Activated CD4-positive, alpha-beta memory T cell treated with anti-CD3 and anti-CD28 coated beads, Interleukin-2, amount 10 ng/mL, durations not matched to agents 7 days and 5 days (primary cell): Measurements from ENCODE around the gene TMEM132C. TPM values are rescaled to one million over a fixed set of nuclear protein-coding genes. Genes with fewer than 3 reads are reported as not detected.
"Not testable (repeated sequence)": the region's sequence is repeated elsewhere in the genome, so short reads cannot be mapped to it uniquely, and the experiment has no call there.

Experiments
- CTCF ChIA-PET: fragments of 350-600 bp; sonication (Branson Sonifier 250); formaldehyde crosslinking; loops from one replicate; lab custom pipeline; 2021; ENCODE audit warnings: antibody characterized with exemption, inconsistent platforms; lab: Charles Lee
- POLR2A ChIA-PET: fragments of 350-600 bp; sonication (Branson Sonifier 250); formaldehyde crosslinking; loops from one replicate; lab custom pipeline; 2021; ENCODE audit warnings: antibody characterized with exemption; lab: Charles Lee
- DNase-seq: peaks from one replicate; pipeline ENCODE4 v3.0.0-alpha.2; 2020
- H3K27ac Mint-ChIP-seq: one replicate; pipeline ENCODE4 v1.8.0; 2021; ENCODE audit warnings: mild to moderate bottlenecking, mixed read lengths
- H3K27me3 Mint-ChIP-seq: one replicate; pipeline ENCODE4 v1.8.0; 2021; ENCODE audit warnings: mixed read lengths
- H3K36me3 Mint-ChIP-seq: one replicate; pipeline ENCODE4 v1.8.0; 2021; ENCODE audit warnings: low read depth, mixed read lengths
- H3K4me1 Mint-ChIP-seq: one replicate; pipeline ENCODE4 v1.8.0; 2021; ENCODE audit warnings: mixed read lengths
- H3K4me3 Mint-ChIP-seq: one replicate; pipeline ENCODE4 v1.8.0; 2021; ENCODE audit warnings: mild to moderate bottlenecking, mixed read lengths
- H3K9me3 Mint-ChIP-seq: one replicate; pipeline ENCODE4 v1.8.0; 2021; ENCODE audit warnings: mixed read lengths
- total RNA-seq, 2 experiments: library from RNA; stranded (reverse); gene quantifications; one replicate each; pipeline ENCODE4 v1.2.3, GENCODE V29; 2021

TMEM132C gene
- total RNA-seq = under 1 TPM in 1 of 2 experiments, not detected in 1; 0.05 TPM

DNA sequence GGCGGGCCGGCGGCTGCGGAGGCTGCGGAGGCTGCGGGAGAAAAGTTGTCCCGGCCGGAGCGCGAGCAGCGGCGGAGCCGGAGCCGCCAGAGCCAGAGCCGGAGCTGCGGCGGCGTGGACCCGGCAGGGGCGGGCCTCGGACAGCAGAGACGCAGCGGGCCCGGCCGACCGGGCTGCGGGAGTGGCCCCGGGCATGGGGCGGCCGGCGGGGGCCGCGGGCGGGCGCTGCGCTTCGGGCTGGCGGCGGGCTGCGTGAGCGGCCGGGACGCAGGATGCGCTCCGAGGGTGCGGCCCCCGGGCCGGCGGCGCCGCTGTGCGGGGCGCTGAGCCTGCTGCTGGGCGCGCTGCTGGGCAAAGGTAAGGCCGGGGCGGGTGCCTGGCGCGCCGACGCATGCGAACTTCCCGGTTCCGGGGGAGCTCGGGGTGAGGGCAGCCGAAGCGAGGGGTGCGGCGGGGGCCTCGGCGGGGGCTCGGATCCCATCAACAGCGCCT lies at the start of gene TMEM132C:
Gene TMEM132C (plus strand): TSS at position 40 of the 492 bp plus-strand sequence. CDS start 233 bp downstream, at position 273.
- no peaks in the 10 kb centered on the region for H3K9me3 Mint-ChIP-seq
- no peak within 1 kb of the TSS for H3K27ac Mint-ChIP-seq
- H3K4me3 Mint-ChIP-seq = no peak within 1 kb of the TSS
- no peaks in the 10 kb centered on the region for H3K4me1 Mint-ChIP-seq
- DNase-seq = no peak
- H3K36me3 Mint-ChIP-seq = no peaks in the 10 kb centered on the region
- POLR2A ChIA-PET = no interaction called here
- H3K27me3 Mint-ChIP-seq = peaks cover 30% of the 10 kb centered on the region
- CTCF ChIA-PET = no interaction called here

DNA sequence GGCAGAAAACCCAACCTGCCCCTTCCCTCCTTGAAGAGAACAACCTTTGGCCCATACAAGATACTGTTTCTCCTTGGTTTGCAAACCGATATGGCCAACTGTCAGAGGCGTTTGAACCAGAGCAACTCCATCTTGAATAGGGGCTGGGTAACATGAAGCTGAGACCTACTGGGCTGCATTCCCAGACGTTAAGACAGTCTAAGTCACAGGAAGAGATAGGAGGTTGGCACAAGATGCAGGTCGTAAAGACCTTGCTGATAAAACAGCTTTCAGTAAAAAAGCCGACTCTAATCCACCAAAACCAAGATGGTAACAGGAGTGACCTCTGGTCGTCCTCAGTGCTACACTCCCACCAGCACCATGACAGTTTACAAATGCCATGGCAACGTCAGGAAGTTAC lies 42.7 kb upstream of the TMEM132C start:
- Mint-ChIP-seq H3K4me1 (no peaks in the 10 kb centered on the region), H3K27me3 (no peaks in the 10 kb centered on the region), H3K4me3 (no peak overlapping the region), H3K9me3 (peaks cover 17% of the 10 kb centered on the region), H3K36me3 (no peaks in the 10 kb centered on the region), H3K27ac (no peak overlapping the region)
- ChIA-PET CTCF (no interaction called here), POLR2A (no interaction called here)
- DNase-seq = no peak

DNA sequence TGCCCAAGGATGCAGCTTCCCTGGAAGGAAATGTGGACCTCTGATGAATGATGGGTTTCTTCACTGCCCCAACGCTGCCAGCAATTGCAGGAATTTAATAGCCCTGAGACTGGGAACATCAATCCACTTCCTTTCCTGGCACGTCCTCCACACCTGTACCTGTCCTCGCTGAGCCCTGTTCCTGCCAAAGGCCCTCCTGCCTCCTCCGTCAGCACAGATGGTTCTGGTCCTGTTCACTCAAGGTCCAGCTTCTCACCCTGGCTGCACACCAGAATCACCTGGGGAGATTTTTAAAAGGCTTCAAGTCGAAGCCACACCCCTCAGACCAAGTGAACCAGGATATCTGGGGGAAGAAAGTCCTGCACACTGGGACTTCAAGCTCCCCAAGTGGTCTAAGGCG lies 38.4 kb upstream of the TMEM132C start:
- no peaks in the 10 kb centered on the region for H3K4me1 Mint-ChIP-seq
- no peak overlapping the region for H3K27ac Mint-ChIP-seq
- no peak for DNase-seq
- no peaks in the 10 kb centered on the region for H3K36me3 Mint-ChIP-seq
- no peak overlapping the region for H3K4me3 Mint-ChIP-seq
- H3K9me3 Mint-ChIP-seq = peaks cover 19% of the 10 kb centered on the region
- no peaks in the 10 kb centered on the region for H3K27me3 Mint-ChIP-seq
- POLR2A ChIA-PET = no interaction called here
- CTCF ChIA-PET = no interaction called here

DNA sequence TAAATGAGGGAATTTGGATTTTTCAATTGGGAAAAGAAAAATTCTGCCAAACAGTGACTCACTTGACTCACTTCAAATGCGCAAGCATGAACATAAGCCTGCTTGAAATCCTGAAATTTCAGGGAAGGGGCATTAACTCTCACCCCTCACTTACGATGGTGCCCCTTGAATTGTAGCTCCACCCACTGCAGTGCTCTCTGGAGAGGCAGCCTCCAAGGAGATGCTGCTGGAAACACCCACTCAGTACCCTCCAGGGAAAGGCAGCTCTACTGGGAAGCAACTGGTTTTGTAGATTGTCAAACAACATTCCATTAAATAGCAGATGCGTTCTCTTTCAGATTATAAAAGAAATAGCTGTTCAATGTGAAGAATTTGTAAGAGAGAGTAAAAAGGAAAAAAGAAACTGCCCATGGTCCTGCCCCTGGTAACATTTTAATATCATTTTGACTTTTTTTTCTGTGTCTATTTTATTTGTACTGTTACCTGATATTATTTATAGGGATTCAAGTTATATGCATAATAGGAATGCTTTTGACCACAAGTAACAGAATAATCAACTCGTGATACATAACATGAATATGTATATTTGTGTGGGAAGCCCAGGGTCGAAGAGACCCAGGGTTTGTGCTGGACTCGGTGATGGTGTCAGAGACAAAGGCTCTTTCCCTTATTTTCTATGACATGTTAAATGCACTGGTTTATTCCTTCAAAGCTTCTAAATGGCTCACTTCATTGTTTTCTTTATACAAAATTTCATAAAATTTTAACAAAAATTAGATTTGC lies 31.1 kb upstream of the TMEM132C start:
- H3K4me3 Mint-ChIP-seq = no peak overlapping the region
- DNase-seq = no peak
- H3K27ac Mint-ChIP-seq = no peak overlapping the region
- no peaks in the 10 kb centered on the region for H3K27me3 Mint-ChIP-seq
- POLR2A ChIA-PET = no interaction called here
- H3K4me1 Mint-ChIP-seq = no peaks in the 10 kb centered on the region
- H3K36me3 Mint-ChIP-seq = no peaks in the 10 kb centered on the region
- peaks cover 24% of the 10 kb centered on the region for H3K9me3 Mint-ChIP-seq
- CTCF ChIA-PET = no interaction called here

- H3K4me1 Mint-ChIP-seq = no peaks in the 10 kb centered on the region
- peaks cover 20% of the 10 kb centered on the region for H3K9me3 Mint-ChIP-seq
- ChIA-PET POLR2A (no interaction called here), CTCF (no interaction called here)
- no peak overlapping the region for H3K27ac Mint-ChIP-seq
- no peaks in the 10 kb centered on the region for H3K36me3 Mint-ChIP-seq
- no peaks in the 10 kb centered on the region for H3K27me3 Mint-ChIP-seq
- DNase-seq = no peak
- H3K4me3 Mint-ChIP-seq = no peak overlapping the region
These were observed 30.4 kb upstream of the TMEM132C start for GRCh38 chr12:128236525-128236924.

- CTCF ChIA-PET = no interaction called here
- Mint-ChIP-seq H3K36me3 (no peaks in the 10 kb centered on the region), H3K4me1 (no peaks in the 10 kb centered on the region), H3K27ac (no peak overlapping the region), H3K9me3 (peaks cover 14% of the 10 kb centered on the region), H3K4me3 (no peak overlapping the region), H3K27me3 (no peaks in the 10 kb centered on the region)
- no peak for DNase-seq
- POLR2A ChIA-PET = no interaction called here
These were observed 26.2 kb upstream of the TMEM132C start for GRCh38 chr12:128240745-128241144.

DNA sequence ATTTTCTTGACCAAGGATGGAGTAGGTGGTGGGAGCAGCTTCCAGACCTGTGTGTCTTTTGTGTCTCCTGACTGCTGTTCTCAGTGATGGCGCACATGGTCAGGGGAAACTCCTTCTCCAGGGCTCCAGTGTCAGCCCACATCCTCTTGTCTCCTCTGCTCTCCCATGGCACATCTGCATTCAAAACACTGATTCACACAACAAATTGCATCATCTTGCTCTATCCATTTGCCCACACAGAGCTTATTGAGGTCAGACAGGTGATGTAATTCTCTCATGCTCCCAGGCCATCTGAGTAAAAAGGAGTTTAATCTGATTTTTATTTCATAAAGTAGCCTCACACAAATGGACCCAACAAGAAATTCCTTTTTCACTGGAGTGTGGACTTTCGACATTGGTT lies 21.8 kb upstream of the TMEM132C start:
- H3K4me3 Mint-ChIP-seq = no peak overlapping the region
- no peak overlapping the region for H3K27ac Mint-ChIP-seq
- H3K4me1 Mint-ChIP-seq = no peaks in the 10 kb centered on the region
- H3K36me3 Mint-ChIP-seq = no peaks in the 10 kb centered on the region
- POLR2A ChIA-PET = no interaction called here
- CTCF ChIA-PET = no interaction called here
- H3K9me3 Mint-ChIP-seq = peaks cover 14% of the 10 kb centered on the region
- no peaks in the 10 kb centered on the region for H3K27me3 Mint-ChIP-seq
- DNase-seq = no peak

- Mint-ChIP-seq H3K4me1 (no peaks in the 10 kb centered on the region), H3K4me3 (no peak overlapping the region), H3K27me3 (no peaks in the 10 kb centered on the region), H3K9me3 (peaks cover 14% of the 10 kb centered on the region), H3K36me3 (no peaks in the 10 kb centered on the region), H3K27ac (no peak overlapping the region)
- POLR2A ChIA-PET = no interaction called here
- DNase-seq = no peak
- CTCF ChIA-PET = no interaction called here
These were observed 21.1 kb upstream of the TMEM132C start for GRCh38 chr12:128245905-128246304.

- no peak for DNase-seq
- H3K4me1 Mint-ChIP-seq = no peaks in the 10 kb centered on the region
- POLR2A ChIA-PET = no interaction called here
- H3K4me3 Mint-ChIP-seq = no peak overlapping the region
- H3K27ac Mint-ChIP-seq = no peak overlapping the region
- H3K9me3 Mint-ChIP-seq = peaks cover 7% of the 10 kb centered on the region
- CTCF ChIA-PET = no interaction called here
- H3K27me3 Mint-ChIP-seq = no peaks in the 10 kb centered on the region
- no peaks in the 10 kb centered on the region for H3K36me3 Mint-ChIP-seq
These were observed 16.9 kb upstream of the TMEM132C start for GRCh38 chr12:128250096-128250495.

GRCh38 chr12:128253829-128254228 lies 13.1 kb upstream of the TMEM132C start:
- H3K4me3 Mint-ChIP-seq, CTCF ChIA-PET: not testable (repeated sequence)

DNA sequence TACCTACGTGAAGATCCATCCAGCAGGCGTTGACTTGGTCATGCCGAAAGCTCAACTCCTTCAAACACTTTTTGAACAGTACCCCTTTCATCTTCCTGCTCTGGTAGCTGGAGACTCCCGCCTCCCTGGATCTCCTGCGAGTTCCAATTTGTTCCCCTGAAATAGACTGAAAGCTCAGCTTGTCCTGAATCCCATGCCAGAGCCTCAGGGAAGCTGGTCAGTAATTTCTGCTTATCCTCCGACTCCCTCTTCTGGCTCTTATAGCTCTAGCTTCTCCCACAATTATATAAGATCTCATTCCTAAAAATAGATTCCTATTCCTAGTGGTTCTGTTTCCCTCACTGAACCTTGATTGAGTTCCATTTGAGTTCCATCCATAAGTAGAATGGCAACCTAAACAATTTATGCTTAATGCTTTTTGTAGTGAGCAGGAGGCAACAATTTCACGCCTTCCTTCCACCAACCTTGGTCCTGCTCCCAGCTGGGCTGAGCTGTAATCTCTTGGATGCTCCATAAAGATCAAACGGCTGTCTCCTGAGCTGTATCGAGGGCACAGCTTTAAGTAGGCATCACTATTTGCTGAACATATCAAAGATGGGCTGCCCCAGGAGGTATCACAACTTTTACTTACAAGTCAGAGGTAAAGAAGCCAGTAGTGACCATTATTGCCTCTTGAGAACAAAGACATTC lies 8.0 kb upstream of the TMEM132C start:
- no peak overlapping the region for H3K4me3 Mint-ChIP-seq
- ChIA-PET POLR2A (no interaction called here), CTCF (interaction anchor here (1.1 to 1.2 kb wide), 4 partner anchors 10 to 123 kb away, joined by 3 to 5 read pairs (median 4); no protein-coding TSS in a partner anchor)
- peaks cover 2% of the 10 kb centered on the region for H3K9me3 Mint-ChIP-seq
- DNase-seq = no peak
- no peaks in the 10 kb centered on the region for H3K4me1 Mint-ChIP-seq
- no peaks in the 10 kb centered on the region for H3K27me3 Mint-ChIP-seq
- no peaks in the 10 kb centered on the region for H3K36me3 Mint-ChIP-seq
- no peak overlapping the region for H3K27ac Mint-ChIP-seq

More at GRCh38 chr12:128253829-128254228, 13.1 kb upstream of the TMEM132C start:
- not testable (repeated sequence) for H3K9me3 Mint-ChIP-seq, H3K27me3 Mint-ChIP-seq, H3K4me1 Mint-ChIP-seq, H3K36me3 Mint-ChIP-seq, H3K27ac Mint-ChIP-seq, DNase-seq
- POLR2A ChIA-PET = interaction anchor here (0.8 kb wide), 1 partner anchor 21 kb away, joined by 3 read pairs; no protein-coding TSS in a partner anchor

DNA sequence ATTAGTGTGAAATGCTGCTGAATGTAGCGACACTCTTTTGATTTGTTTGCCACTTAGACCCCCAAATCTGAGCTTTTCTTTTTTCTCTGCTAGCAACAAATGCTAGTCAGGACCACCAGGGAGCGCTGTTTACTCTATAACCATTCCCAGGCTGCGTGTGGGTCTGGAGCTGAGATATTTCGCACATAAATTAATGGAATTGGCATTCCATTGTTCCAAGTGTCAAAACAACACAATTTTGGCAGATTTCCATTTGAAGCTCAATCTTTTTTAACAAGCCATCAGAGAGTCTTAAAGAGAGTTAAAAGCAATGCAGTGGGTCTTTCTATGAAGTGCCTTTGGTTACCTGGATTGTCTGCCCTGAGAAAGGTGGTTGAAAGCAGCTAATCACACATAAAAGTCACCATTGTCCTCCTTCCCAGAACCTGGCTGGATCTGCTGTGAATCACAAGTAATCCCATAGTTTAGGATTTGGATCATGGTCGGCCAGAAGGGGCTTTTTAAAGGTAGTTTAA lies 7.4 kb upstream of the TMEM132C start:
- H3K4me1 Mint-ChIP-seq = no peaks in the 10 kb centered on the region
- no peak for DNase-seq
- POLR2A ChIA-PET = no interaction called here
- CTCF ChIA-PET = interaction anchor here (0.6 to 1.2 kb wide), 5 partner anchors 11 to 122 kb away, joined by 3 to 5 read pairs (median 4); no protein-coding TSS in a partner anchor
- H3K36me3 Mint-ChIP-seq = no peaks in the 10 kb centered on the region
- peaks cover 2% of the 10 kb centered on the region for H3K9me3 Mint-ChIP-seq
- no peak overlapping the region for H3K4me3 Mint-ChIP-seq
- H3K27ac Mint-ChIP-seq = no peak overlapping the region
- H3K27me3 Mint-ChIP-seq = no peaks in the 10 kb centered on the region

DNA sequence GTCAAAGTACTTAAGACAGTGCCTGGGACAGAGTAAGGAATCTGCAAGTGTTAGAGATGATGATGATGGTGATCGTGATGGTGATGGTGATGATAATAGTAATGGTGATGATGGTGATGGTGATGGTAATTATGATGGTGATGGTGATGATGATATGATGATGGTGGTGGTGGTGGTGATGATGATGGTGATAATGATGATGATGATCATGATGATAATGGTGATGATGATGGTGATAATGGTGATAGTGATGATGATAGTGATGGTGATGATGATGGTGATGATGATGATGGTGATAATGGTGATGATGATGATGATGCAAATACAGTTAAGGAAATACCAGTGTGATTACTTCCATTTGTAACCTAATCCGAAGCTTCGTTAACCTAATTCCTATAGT lies 5.2 kb upstream of the TMEM132C start:
- Mint-ChIP-seq H3K27ac (no peak overlapping the region), H3K27me3 (peaks cover 15% of the 10 kb centered on the region), H3K4me1 (no peaks in the 10 kb centered on the region), H3K9me3 (no peaks in the 10 kb centered on the region), H3K4me3 (no peak overlapping the region), H3K36me3 (no peaks in the 10 kb centered on the region)
- ChIA-PET CTCF (no interaction called here), POLR2A (no interaction called here)
- no peak for DNase-seq
